ENCODE measurements around the gene GRM4. TPM values are rescaled to one million over a fixed set of nuclear protein-coding genes. Genes with fewer than 3 reads are reported as not detected.

Gene GRM4
- total RNA-seq, 1 experiment from 2014 or later: 0.41 TPM

GRCh38 chr6:34005901-34006531 lies 139.9 kb downstream of the GRM4 start:
- no TSS peak for BruUV-seq (replicated peaks)
- Histone ChIP-seq H3K4me3 (ENCODE audit: low read depth, low read length, poor library complexity, severe bottlenecking) (no peak overlapping the region), H3K27ac (ENCODE audit: low read depth, low read length, poor library complexity, severe bottlenecking) (no peak overlapping the region), H3K9me3 (ENCODE audit: low read depth, low read length, poor library complexity, severe bottlenecking) (no peaks in the 10 kb centered on the region), H3K27me3 (replicated peaks; ENCODE audit: insufficient read depth, low read depth, low read length, poor library complexity) (no peaks in the 10 kb centered on the region), H3K36me3 (ENCODE audit: insufficient read depth, low read length, poor library complexity, severe bottlenecking) (no peaks in the 10 kb centered on the region), H3K4me1 (ENCODE audit: insufficient read depth, low read length, poor library complexity, severe bottlenecking) (no peaks in the 10 kb centered on the region)
- no peak for DNase-seq (ENCODE audit: low spot score)
- ChIA-PET POLR2A (ENCODE audit: low non-redundant PET) (no interaction called here), CTCF (no interaction called here)
- no peak for TF ChIP-seq CTCF (conservative IDR thresholded peaks at IDR 0.05; ENCODE audit: low read depth, low read length)
- no peak for TF ChIP-seq EZH2 (IDR thresholded peaks at IDR 0.05; ENCODE audit: borderline replicate concordance, low read depth, low read length, poor library complexity, severe bottlenecking)
- intact Hi-C loops (cut with micrococcal nuclease; ENCODE audit: unreplicated experiment): no loop called here

GRCh38 chr6:34004706-34005105 lies 141.2 kb downstream of the GRM4 start:
- DNase-seq (ENCODE audit: low spot score): no peak
- TF ChIP-seq CTCF (conservative IDR thresholded peaks at IDR 0.05; ENCODE audit: low read depth, low read length) (no peak), EZH2 (IDR thresholded peaks at IDR 0.05; ENCODE audit: borderline replicate concordance, low read depth, low read length, poor library complexity, severe bottlenecking) (no peak)
- ChIA-PET POLR2A (ENCODE audit: low non-redundant PET) (no interaction called here), CTCF (no interaction called here)
- H3K9me3 ChIP-seq (ENCODE audit: low read depth, low read length, poor library complexity, severe bottlenecking): no peaks in the 10 kb centered on the region
- no peak overlapping the region for H3K4me3 ChIP-seq (ENCODE audit: low read depth, low read length, poor library complexity, severe bottlenecking)
- BruUV-seq (replicated peaks): no TSS peak
- no peaks in the 10 kb centered on the region for H3K4me1 ChIP-seq (ENCODE audit: insufficient read depth, low read length, poor library complexity, severe bottlenecking)
- H3K36me3 ChIP-seq (ENCODE audit: insufficient read depth, low read length, poor library complexity, severe bottlenecking): no peaks in the 10 kb centered on the region
- intact Hi-C loops (cut with micrococcal nuclease; ENCODE audit: unreplicated experiment): no loop called here
- H3K27me3 ChIP-seq (replicated peaks; ENCODE audit: insufficient read depth, low read depth, low read length, poor library complexity): no peaks in the 10 kb centered on the region
- H3K27ac ChIP-seq (ENCODE audit: low read depth, low read length, poor library complexity, severe bottlenecking): no peak overlapping the region

- no peak for DNase-seq (ENCODE audit: low spot score)
- H3K9me3 ChIP-seq (ENCODE audit: low read depth, low read length, poor library complexity, severe bottlenecking): no peaks in the 10 kb centered on the region
- TF ChIP-seq EZH2 (IDR thresholded peaks at IDR 0.05; ENCODE audit: borderline replicate concordance, low read depth, low read length, poor library complexity, severe bottlenecking) (no peak), CTCF (conservative IDR thresholded peaks at IDR 0.05; ENCODE audit: low read depth, low read length) (no peak)
- H3K36me3 ChIP-seq (ENCODE audit: insufficient read depth, low read length, poor library complexity, severe bottlenecking): no peaks in the 10 kb centered on the region
- ChIA-PET POLR2A (ENCODE audit: low non-redundant PET) (no interaction called here), CTCF (no interaction called here)
- intact Hi-C loops (cut with micrococcal nuclease; ENCODE audit: unreplicated experiment): no loop called here
- BruUV-seq (replicated peaks): no TSS peak
- H3K4me1 ChIP-seq (ENCODE audit: insufficient read depth, low read length, poor library complexity, severe bottlenecking): no peaks in the 10 kb centered on the region
- no peaks in the 10 kb centered on the region for H3K27me3 ChIP-seq (replicated peaks; ENCODE audit: insufficient read depth, low read depth, low read length, poor library complexity)
- no peak overlapping the region for H3K4me3 ChIP-seq (ENCODE audit: low read depth, low read length, poor library complexity, severe bottlenecking)
- no peak overlapping the region for H3K27ac ChIP-seq (ENCODE audit: low read depth, low read length, poor library complexity, severe bottlenecking)
Observed at GRCh38 chr6:34003962-34004361, 141.9 kb downstream of the GRM4 start.
